Measurements from ENCODE around the gene CLDN3. TPM values are rescaled to one million over a fixed set of nuclear protein-coding genes. Genes with fewer than 3 reads are reported as not detected.

CLDN3 gene
- total RNA-seq, 1 experiment from 2014 or later, result not detected

DNA sequence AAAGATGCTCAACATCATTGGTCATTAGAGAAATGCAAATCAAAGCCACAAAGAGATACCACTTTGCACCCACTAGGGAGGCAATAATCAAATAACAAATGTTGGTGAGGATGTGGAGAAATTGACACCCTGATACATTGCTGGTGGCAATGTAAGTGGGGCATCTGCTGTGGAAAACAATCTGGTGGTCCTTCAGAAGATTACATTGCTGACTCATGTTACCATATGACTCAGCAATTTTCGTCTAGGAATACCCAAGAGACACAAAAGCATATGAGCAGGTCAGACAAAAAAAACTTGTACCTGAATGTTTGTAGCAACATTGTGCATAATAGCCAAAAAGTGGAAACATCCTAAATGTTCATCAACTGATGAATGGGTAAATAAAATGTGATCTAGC is 4.9 kb upstream of the CLDN3 start:
- in situ Hi-C loops (cut with HindIII; ENCODE audit: low sequenced_read_pairs), result no loop called here

DNA sequence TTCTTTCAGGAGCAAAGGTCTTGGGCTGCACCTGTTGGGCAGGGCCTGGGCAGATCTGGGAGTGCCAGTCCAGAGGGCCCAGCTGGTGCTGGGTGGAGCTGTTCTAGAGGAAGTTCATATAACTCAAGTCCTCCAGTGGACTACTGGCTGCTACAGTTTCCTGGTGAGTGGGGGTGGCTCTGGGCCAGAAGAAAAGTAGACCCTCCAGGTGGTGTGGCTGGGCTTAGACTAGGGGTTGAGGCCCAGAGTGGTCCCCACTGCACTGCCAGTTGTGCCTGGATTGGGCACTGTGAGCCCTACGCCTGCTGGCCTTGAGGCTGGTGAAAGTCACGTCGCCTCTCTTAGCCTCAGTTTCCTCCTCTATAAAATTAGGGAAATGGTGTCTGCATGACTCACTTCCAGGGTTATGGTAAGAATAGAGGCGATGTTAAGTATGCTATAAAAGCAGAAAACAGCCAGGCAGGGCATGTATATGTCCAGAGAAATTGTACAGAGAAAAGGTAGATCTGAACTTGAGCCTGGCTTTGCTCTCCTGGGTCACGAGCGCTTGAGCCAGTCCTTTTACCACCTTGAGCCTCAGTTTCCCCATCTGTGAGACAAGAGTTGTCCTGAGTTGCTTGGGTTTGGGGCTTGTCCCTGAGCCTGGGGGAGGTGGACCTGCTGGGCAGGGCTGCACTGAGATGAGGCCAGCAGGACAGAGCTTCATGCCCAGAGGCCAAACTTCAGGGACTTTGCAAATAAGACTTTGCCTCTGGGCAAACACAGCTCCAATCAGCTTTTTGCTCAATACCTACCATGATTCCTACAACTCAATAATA is 3.8 kb upstream of the CLDN3 start:
- in situ Hi-C loops (cut with HindIII; ENCODE audit: low sequenced_read_pairs), result no loop called here
- no peak for DNase-seq (ENCODE audit: low spot score)

More for the DNA sequence above, 4.9 kb upstream of the CLDN3 start:
- no peak for DNase-seq (ENCODE audit: low spot score)

DNA sequence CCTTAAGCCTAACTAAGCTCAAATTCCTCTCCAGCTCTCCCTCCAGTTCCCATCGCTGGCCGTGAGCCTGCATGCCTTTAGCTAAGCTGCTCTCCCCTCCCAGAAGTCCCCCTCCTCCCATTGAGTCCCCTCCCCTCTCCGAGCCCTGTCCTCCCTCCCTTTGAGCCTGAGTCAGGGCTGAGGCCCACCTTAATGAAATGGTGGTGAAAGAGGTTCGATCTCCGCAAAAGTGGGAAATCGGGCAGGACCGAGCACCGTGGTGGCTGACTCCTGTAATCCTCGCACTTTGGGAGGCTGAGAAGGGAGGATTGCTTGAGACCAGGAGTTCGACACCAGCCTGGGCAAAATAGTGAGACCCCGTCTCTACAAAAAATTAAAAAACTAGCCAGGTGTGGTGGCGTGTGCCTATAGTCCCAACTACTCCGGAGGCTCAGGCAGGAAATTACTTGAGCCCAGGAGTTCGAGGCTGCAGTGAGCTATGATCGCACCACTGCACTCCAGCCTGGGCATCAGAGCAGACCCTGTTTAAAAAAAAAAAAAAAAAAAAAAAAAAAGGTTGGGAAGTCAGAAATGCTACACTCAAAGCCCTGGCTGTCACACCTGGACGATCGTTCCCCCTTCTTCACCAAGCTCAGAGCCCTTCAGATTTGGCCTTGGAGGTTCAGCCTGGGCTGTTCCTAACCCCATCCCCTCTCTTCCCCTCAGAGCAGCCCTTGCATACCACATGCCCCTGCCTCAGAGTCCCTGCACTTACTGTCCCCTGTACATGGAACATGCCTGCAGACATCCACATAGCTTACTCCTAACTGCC is 995 bp upstream of the CLDN3 start:
- no peak for DNase-seq (ENCODE audit: low spot score)
- in situ Hi-C loops (cut with HindIII; ENCODE audit: low sequenced_read_pairs), result no loop called here

DNA sequence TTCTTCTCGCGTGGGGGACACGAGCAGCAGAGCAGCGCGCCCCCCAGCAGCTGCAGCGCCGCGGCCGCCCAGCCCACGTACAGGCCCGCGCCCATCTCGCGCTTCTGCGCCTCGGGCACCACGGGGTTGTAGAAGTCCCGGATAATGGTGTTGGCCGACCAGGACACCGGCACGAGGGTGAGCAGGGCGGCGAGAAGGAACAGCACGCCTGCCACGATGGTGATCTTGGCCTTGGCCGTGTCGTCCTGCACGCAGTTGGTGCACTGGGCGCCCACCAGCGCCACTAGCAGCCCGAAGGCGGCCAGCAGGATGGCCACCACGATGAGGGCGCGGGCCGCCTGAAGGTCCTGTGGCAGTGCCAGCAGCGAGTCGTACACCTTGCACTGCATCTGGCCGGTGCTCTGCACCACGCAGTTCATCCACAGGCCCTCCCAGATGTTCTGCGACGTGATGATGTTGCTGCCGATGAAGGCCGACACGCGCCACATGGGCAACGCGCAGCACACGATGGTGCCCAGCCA is 529 bp downstream of the CLDN3 start:
- in situ Hi-C loops (cut with HindIII; ENCODE audit: low sequenced_read_pairs), result no loop called here

DNA sequence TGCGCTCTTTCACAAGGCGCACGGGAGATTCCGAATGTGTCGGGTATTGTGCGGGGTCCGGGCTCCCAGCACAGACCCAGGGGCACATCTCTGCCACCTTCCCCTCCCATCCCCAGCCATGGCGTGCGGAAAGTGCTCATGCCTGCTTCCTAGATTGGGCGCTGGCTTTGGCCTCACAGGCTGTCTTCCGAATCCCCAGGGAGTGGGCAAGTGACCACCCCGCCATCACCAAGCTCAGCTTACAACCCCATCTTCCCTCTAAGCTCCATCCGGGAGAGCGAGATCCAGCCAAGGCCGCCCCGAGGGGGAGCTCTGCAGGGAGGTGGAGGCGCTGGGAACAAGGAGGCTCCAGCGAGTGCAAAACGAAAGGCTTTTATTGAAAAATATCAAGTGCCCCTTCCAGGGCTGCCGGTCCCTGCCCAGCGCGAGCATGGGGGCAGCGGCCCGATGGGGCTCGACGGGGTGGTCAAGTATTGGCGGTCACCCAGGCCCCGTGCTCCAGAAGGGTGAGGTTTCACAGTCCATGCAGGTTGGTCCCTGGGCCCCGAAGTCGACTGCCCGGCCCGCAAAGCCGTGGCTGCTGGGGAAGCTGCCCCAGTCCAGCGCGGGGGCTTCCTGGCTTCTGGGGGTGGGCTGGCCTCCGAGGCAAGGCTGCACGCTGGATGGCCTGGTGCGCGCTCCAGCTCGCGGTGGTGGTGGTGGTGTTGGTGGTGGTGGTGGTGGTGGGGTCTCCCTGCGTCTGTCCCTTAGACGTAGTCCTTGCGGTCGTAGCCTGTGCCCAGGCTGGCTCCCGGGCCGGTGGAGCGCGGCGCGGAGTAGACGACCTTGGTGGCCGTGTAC is 1.2 kb downstream of the CLDN3 start:
- in situ Hi-C loops (cut with HindIII; ENCODE audit: low sequenced_read_pairs), result no loop called here

More for the DNA sequence above, 529 bp downstream of the CLDN3 start:
- no peak for DNase-seq (ENCODE audit: low spot score)

DNA sequence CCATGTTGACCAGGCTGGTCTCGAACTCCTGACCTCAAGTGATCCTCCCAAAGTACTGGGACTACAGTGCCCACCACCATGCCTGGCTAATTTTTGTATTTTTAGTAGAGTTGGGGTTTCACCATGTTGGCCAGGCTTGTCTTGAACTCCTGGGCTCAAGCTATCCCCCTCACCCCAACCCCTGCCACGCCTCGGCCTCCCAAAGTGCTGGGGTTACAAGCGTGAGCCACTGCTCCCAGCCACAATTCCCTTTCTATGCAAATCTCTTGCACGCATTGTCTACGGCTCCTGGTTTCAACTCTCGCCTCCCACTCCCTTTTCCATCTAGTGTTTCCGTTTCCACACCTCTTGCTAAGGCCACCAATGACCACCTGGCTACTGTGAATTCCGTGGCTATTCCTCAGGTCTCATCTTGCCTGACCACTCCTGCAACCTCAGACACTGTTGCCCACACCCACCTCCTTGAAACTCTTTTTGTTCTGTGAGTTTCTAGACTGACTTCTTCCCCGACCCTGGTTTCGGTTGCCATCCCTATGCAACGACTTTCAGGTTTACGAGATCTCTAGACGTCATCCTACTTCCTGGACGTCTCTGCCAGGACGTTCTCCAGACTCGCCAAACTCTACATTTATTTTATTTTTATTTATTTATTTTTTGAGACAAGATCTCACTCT is 3.4 kb downstream of the CLDN3 start:
- DNase-seq (ENCODE audit: low spot score), result no peak
- in situ Hi-C loops (cut with HindIII; ENCODE audit: low sequenced_read_pairs), result no loop called here

More for the DNA sequence above, 1.2 kb downstream of the CLDN3 start:
- no peak for DNase-seq (ENCODE audit: low spot score)

DNA sequence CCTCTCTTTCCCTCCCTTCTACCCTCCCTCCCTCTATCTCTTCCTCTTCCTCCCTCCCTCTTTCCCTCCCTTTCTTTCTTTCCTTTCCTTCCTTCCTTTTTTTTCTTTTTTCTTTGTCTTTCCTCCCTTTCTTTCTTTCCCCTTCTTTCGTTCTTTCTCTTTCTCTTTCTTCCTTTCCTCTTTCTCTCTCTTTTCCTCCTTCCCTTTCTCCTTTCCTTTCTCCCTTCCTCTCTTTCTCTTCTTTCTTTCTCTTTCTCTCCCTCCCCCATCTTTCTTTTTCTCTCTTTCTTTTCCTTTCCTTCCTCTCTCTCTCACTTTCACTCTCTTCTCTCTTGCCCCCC is 7.4 kb downstream of the CLDN3 start:
- in situ Hi-C loops (cut with HindIII; ENCODE audit: low sequenced_read_pairs), result no loop called here
- no peak for DNase-seq (ENCODE audit: low spot score)

DNA sequence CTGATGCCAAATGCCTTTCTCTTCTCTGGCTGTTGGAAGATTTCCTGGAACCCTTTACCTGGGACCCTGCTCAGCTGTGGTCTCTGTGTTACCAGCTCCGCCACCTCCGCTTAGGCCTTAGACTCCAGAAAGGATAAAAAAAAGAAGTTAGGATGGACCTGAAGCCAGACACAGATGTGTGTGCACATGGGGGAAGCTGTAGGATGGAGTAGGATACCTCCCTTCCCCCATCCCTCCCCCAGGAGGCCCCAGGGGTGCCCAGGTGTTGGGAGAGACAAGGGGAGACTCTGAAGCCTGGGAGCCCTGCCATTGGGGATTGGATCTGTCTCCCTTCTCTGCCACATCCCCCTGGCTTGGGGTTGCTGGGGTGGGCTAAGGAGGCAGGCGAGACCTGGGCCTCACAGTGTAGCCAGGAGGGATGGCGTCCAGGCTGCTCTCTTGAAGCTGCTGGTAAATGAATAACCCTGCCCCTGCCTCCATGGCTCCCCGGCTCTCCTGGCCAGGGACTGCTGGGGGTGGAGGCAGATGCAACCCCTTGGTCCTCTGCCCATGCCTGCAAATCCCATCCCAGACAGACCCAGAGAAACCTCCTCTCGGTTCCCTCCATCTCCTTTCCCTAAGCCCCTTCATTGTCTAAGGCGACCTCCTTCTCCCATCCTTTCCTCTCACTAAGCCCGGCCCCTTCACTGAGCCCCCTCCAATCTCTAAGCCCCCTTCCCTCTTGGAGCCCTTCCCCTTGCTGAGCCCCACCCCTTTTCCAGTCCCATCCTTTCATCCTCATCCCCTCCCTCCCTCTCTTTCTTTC is 8.0 kb downstream of the CLDN3 start:
- DNase-seq (ENCODE audit: low spot score), result no peak

DNA sequence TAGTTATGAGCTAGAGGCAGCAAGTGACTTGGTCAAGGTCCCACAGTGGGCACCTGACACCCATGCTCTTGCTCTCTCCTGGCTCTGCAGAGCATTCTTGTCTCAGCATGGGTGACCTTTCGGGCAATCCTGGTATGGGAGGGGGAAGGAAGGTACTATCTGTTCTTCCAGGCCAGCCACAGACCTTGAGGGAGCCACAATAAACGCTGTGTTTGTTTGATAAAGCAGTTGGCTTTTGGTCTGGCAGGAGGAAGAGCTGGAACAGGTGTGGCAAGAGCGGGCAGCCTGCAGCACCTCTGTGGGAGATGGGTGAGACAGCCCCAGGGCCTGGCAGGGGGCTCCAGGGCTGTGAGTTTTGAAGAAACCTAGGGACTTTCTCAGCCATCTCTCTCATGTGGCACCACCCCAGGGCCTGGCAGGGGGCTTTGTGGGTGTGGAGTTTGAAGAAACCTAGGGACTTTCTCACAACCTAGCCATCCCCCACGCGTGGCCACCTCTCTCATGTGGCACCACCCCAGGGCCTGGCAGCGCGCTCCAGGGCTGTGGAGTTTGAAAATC is 11.4 kb downstream of the CLDN3 start:
- in situ Hi-C loops (cut with HindIII; ENCODE audit: low sequenced_read_pairs), result no loop called here

More for the DNA sequence above, 8.0 kb downstream of the CLDN3 start:
- in situ Hi-C loops (cut with HindIII; ENCODE audit: low sequenced_read_pairs), result no loop called here

DNA sequence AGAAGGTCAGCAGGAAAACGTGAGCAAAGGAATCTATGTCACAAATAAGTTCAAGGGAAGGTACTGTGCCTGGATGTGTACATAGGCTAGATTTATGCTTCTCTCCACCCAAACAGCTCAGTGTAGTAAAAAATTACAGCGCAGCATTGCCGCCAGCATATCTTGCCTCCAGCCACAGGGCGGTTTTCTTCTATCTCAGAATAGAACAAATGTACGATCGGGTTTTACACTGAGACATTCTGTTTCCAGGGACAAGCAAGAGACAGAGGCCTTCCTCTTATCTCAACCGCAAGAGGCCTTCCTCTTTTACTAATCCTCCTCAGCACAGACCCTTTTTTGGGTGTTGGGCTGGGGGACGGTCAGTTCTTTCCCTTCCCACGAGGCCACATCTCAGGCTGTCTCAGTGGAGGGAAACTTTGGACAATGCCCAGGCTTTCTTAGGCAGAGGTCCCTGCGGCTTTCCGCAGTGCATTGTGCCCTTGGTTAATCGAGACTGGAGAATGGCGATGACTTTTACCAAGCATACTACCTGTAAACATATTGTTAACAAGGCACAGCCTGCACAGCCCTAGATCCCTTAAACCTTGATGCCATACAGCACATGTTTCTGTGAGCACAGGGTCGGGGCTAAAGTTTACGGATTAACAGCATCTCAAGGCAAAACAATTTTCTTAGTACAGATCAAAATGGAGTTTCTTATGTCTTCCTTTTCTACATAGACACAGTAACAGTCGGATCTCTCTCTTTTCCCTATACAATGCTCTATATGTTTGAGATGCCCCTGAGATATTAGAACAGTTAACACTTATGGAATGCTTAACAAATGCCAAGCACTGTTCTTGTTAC is 19.9 kb downstream of the CLDN3 start:
- in situ Hi-C loops (cut with HindIII; ENCODE audit: low sequenced_read_pairs), result no loop called here
- DNase-seq (ENCODE audit: low spot score), result no peak

More for the DNA sequence above, 11.4 kb downstream of the CLDN3 start:
- DNase-seq (ENCODE audit: low spot score), result no peak

DNA sequence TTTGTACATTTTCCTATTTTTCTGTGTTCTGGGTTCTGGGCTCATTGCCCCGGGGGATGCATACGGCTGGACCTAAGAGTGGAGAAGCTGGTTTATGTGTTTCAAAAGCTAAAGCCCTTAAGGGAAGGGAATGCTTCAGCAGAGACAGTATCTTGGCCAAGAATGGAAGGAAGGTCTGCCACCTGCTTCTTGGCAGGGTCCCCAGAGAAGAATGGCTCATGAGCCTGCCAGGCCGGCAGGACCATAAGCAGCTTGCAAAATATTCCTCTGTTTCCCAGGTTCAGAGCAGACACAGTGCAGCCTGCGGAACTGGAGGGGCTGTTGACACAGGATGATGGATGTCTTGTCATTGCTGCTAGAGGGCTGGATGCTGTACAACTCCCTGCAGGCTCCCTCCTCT is 23.7 kb downstream of the CLDN3 start:
- in situ Hi-C loops (cut with HindIII; ENCODE audit: low sequenced_read_pairs), result no loop called here
- peak; percentile 98 for DNase-seq (ENCODE audit: low spot score)

DNA sequence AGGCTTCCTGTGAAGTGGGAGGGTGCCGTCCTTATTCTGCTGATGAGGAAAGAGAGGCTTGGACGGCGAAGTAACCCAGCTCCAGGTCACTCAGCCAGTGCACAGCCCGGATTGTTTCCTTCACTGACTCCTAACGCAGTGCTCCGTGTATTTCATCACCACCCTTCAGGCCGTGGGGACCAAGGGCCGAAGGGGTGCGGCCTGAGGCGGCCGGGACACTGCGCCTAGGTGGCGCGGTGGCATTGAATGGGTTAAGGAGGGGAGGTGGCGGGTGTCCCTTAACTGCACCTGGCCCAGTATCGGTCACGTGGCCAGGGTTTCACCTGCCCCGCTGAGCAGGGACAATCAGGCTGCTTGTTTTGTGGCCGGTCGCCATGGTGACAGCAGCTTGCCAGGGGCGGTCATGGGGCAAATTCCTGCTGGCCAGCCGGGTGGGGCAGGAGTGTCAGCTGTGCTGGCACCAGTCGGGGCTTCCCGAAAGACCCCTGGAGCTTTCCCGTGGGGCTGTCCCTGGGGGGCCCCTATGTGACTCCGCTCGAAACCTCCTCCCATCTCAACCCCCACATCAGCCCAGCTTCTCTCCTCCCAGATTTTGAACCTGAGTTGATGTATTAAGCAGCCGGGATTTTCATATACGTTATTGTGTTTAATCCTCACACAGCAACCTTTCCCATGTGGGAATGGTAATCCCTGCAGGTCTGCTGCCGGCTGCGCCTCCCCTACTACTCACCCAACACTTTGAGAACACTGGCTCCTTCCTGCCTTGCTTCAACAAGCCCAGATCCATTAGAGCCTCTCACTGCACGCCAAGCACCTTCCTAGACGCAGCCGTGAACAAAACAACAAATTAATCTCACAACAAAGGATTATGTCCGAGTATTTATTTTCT is 27.1 kb downstream of the CLDN3 start:
- in situ Hi-C loops (cut with HindIII; ENCODE audit: low sequenced_read_pairs), result no loop called here
- peak; percentile 91 for DNase-seq (ENCODE audit: low spot score)

DNA sequence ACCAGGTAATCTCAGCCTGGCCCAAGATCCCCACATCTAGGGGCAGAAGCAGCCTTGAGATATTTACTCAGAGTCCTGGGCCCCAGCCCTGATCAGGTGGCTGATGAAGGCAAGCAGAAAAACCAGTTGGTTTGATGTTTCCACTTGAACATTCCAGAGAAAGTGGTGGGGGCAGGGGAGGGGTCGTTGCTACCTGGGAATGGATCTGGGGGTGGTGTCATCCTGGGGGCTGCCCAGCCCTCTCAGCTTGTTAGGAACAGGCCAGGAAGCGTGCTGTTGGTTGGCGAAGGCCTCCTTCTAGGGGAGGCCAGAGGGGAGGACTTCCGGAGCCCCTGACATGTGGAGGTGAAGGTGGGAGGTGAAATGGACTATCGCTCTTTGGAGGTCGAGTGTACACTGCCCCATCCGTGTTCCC is 27.7 kb downstream of the CLDN3 start:
- in situ Hi-C loops (cut with HindIII; ENCODE audit: low sequenced_read_pairs), result no loop called here
- no peak for DNase-seq (ENCODE audit: low spot score)

DNA sequence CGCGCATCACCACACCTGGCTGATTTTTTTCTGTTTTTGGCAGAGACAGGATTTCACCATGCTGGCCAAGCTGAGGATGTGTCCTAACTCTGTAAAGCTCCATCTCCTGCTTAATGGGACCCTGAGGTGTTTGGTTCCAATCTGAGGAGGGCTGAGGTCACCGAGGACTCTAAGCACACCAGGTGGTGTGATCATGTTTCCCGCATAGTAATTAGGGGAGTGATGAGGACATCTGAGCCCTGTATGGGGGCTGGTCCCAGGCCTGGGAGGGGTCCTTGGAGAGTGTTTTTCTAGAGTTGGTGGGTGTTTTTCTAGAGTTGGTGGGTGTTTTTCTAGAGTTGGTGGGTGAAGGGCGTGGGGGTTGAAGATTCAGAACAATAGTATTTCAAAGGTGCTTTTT is 28.5 kb downstream of the CLDN3 start:
- in situ Hi-C loops (cut with HindIII; ENCODE audit: low sequenced_read_pairs), result no loop called here
- DNase-seq (ENCODE audit: low spot score), result no peak

DNA sequence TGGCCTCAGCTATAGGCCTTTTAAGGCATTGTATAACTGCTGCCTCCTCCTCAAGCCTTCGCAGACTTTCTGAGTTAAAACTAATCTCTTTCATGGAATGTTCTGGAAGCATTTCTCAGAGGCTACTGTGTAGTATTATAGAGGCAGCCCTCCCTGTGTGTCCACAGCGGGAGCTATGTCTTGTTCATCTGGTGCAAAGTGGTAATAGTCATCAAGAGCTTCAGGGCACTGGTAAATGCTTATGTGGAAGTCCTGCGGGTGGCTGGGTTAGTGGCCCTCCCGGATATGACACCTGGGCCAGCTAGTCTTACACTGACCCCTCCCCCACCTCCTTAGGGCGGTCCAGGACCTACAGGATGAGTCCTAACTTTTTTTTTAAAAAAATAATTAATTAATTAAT is 29.3 kb downstream of the CLDN3 start:
- in situ Hi-C loops (cut with HindIII; ENCODE audit: low sequenced_read_pairs), result no loop called here
- DNase-seq (ENCODE audit: low spot score), result no peak

DNA sequence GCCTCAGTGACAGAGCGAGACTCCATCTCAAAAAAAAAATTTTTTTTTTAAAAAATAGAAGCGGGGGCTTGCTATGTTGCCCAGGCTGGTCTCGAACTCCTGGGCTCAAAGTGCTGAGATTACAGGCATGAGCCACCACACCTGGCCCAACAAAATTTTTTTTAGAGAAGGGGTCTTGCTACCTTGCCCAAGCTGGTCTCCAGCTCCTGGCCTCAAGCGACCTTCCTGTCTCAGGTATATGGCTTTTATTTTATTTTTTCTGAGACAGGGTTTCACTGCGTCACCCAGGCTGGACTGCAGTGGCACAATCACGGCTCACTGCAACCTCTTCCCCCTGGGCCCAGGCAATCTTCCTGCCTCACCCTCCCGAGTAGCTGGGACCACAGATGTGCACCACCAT is 29.9 kb downstream of the CLDN3 start:
- in situ Hi-C loops (cut with HindIII; ENCODE audit: low sequenced_read_pairs), result no loop called here
- DNase-seq (ENCODE audit: low spot score), result no peak

Measured in G401 (cell line).